Measurements from ENCODE around the gene TNXB.
"Not testable (repeated sequence)": the region's sequence is repeated elsewhere in the genome, so short reads cannot be mapped to it uniquely, and the experiment has no call there.

The TNXB gene

DNA sequence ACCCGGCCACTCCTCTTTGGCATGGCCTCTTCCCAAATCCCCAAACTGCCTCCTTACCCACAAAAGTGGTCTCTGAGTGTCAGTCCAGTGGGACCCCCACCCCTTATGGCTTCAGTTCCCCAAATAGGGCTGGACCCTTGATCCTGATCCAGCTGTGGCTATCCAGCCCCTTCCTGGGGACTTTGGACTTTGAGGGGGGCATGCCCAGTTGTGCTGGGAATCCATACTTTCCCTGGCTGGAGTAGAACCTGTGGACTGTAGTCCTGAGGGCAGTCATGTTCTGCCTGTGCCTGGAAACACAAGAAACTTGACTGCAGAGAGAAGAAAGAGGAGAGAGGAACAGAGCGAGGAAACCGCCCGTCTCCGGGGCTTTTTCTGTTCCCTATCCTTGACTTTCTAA lies 72.0 kb downstream of the TNXB start:
- not testable (repeated sequence) for DNase-seq

- DNase-seq: not testable (repeated sequence)
Measured at GRCh38 chr6:32035283-32036013, 73.7 kb downstream of the TNXB start.

GRCh38 chr6:32029553-32029952 lies 79.6 kb downstream of the TNXB start:
- not testable (repeated sequence) for DNase-seq

DNA sequence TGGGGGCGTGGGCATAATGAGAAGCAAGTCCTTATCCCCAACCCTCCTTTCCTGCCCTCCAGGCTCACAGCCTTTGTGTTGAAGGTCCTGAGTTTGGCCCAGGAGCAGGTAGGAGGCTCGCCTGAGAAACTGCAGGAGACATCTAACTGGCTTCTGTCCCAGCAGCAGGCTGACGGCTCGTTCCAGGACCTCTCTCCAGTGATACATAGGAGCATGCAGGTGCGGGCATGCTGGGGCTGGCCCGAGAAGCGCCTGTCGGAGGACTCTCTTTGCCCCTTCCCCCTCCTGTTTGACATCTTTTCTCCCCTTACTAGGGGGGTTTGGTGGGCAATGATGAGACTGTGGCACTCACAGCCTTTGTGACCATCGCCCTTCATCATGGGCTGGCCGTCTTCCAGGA lies 80.5 kb downstream of the TNXB start:
- not testable (repeated sequence) for DNase-seq

GRCh38 chr6:32022100-32022499 lies 87.0 kb downstream of the TNXB start:
- DNase-seq: not testable (repeated sequence)

DNA sequence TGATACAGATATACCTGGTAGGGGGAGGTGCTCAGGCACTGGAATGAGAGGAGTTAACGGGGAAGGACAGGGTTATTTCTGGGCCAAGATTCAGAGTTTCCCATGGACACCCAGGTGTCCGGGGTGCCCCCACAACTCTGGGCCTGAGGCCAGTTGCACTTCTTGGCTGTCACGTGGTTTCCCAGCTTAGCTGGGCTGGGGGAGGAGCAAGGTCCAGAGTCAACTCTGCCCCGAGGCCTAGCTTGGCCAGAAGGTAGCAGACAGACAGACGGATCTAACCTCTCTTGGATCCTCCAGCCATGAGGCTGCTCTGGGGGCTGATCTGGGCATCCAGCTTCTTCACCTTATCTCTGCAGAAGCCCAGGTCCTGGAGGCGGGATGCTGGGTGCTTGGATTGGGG lies 94.6 kb downstream of the TNXB start, which contains the start of gene C4B:
Gene C4B, plus strand, starts transcription at position 249 of the 400 bp plus-strand sequence. Its CDS starts 51 bp downstream, at position 300.
- DNase-seq: not testable (repeated sequence)

DNA sequence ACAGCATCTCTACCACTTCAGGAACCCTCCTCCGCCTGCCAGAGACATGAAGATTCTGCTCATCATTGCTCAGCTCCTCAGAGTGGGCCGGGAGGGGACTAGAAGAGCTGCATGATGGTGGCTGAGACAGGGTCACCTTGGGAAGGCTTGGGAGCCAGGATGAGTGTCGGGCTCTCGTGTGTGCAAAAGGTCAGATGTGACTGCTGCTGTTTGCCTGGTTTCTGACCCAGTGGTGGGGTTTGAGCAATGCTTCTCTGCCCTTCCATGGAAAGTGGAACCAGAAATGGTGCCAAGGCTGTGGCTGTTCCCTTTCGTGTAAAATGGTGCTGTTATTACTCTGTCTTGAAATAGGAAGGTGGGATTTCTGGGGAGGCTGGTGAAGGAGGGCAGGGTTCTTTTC lies 95.4 kb downstream of the TNXB start:
- DNase-seq: not testable (repeated sequence)

GRCh38 chr6:32012941-32013617 lies 96.1 kb downstream of the TNXB start:
- DNase-seq: peak; percentile 29

DNA sequence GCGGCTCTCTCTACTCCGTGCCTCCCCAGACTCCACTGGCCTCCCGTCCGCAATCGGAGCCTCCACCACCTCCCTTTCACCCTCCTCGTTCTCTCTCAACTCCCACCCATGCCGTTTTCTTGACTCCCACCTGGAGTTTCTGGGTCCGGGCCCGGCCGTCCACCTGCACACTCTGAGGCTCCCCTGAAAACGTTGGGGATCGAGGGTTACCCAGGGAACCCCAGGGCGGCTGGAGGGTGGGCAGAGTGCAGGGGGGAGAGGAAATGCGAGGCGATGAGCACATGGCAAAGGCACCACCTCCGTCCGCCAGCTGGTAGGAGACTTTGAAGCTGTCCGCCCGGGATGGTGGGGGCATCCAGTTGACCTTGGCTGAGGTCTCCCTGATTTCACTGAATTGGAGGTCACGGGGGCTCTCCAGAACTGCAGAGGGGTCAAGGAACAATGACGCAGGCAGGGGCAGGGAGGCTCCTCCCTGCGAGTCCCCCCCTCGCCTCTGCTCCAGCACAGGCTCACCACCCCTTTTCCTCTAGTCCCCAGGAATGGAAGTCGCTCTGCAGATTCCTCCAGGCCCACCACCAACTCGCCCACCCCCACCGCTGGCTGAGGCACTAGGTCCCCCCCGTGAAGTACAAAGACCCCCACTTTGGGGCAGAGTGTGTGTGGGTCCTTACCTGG lies 98.1 kb downstream of the TNXB start:
- peak; percentile 30 for DNase-seq

GRCh38 chr6:32009537-32009936 lies 99.6 kb downstream of the TNXB start:
- DNase-seq: peak; percentile 23

- peak; percentile 34 for DNase-seq
Measured at GRCh38 chr6:32008616-32009015, 100.5 kb downstream of the TNXB start.

- DNase-seq: not testable (repeated sequence)
Measured at GRCh38 chr6:32008037-32008436, 101.1 kb downstream of the TNXB start.

DNA sequence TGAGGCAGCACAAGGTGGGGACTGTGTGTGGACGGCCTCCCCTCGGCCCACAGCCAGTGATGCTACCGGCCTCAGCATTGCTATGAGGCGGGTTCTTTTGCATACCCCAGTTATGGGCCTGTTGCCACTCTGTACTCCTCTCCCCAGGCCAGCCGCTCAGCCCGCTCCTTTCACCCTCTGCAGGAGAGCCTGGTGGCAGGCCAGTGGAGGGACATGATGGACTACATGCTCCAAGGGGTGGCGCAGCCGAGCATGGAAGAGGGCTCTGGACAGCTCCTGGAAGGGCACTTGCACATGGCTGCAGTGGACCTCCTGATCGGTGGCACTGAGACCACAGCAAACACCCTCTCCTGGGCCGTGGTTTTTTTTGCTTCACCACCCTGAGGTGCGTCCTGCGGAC lies 102.1 kb downstream of the TNXB start:
- DNase-seq: peak; percentile 28

DNA sequence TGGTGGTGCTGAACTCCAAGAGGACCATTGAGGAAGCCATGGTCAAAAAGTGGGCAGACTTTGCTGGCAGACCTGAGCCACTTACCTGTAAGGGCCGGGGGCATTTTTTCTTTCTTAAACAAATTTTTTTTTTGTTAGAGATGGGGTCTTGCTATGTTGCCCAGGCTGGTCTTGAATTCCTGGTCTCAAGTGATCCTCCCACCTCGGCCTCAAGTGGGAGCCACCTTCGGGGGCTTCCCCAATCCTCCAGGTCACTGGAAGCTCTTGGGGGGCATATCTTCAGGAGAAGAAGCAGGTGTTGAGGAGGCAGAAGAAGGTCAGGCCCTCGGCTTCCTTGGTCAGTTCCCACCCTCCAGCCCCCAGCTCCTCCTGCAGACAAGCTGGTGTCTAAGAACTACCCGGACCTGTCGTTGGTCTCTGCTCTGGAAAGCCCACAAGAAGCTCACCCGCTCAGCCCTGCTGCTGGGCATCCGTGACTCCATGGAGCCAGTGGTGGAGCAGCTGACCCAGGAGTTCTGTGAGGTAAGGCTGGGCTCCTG lies 103.1 kb downstream of the TNXB start:
- peak; percentile 45 for DNase-seq

DNA sequence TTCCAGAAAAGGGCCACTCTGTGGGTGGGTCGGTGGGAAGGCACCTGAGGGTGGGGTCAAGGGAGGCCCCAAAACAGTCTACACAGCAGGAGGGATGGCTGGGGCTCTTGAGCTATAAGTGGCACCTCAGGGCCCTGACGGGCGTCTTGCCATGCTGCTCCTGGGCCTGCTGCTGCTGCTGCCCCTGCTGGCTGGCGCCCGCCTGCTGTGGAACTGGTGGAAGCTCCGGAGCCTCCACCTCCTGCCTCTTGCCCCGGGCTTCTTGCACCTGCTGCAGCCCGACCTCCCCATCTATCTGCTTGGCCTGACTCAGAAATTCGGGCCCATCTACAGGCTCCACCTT lies 103.6 kb downstream of the TNXB start:
- peak; percentile 26 for DNase-seq

DNA sequence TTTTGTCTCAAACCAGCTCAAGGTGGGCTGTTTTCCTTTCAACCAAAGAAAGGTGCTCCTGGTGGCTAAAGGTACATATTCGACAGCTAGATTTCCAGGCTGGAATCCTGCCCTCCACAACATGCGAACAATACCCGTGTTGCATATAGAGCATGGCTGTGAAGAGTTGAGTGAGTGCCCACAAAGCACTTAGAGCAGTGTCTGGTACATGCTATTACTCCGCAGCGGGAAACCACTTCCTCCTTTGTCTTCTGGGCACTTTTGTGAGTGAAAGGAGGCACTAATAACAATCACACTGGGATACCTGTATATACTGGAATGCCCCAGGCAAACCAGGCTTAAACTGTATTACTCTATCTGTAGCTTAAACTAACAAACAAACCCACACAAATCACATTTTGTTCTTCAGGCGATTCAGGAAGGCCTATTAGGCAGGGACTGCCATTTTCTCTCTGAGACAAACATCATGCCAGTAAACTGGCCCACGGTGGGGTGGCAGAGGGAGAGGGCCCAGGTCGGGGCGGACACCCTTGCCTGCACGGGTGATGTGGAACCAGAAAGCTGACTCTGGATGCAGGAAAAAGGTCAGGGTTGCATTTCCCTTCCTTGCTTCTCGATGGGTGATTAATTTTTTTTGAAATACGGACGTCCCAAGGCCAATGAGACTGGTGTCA lies 104.1 kb downstream of the TNXB start:
- DNase-seq: not testable (repeated sequence)

GRCh38 chr6:32004393-32004792 lies 104.7 kb downstream of the TNXB start:
- DNase-seq: peak; percentile 34

DNA sequence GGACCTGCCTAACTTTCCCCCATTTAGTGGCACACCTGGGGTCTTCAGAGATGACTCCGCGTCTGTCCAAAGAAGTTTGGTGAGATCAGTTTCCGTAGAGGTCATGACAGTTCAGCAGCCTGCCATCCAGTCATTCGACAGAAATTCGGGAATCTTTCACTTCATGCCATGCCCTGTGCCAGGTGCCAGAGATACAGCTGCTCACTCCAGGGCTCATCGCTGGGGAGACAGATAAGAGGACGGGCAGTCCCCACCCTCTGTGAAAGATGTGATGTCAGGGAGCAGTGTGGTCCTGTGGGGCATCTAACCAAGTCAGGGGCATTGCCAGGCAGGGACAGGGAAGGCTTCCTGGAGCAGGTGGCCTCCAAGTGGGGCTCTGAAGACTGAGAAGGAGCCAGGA lies 105.8 kb downstream of the TNXB start:
- not testable (repeated sequence) for DNase-seq

- not testable (repeated sequence) for DNase-seq
Measured at GRCh38 chr6:32002546-32003268, 106.4 kb downstream of the TNXB start.

GRCh38 chr6:31996385-31996784 lies 112.8 kb downstream of the TNXB start:
- not testable (repeated sequence) for DNase-seq

GRCh38 chr6:31994421-31994820 lies 114.7 kb downstream of the TNXB start:
- not testable (repeated sequence) for DNase-seq

Data from activated CD8-positive, alpha-beta memory T cell treated with anti-CD3 and anti-CD28 coated beads, Interleukin-2, amount 50 U/mL, for 48 hours (primary cell).